SU-DHL-6 (cell line): ENCODE data around the gene SUGCT.

Experiments used
- H2AFZ ChIP-seq: fragments of 200-600 bp; sonication (generic); 2 replicates; pipeline ENCODE4 v1.6.1; 2014; ENCODE audit warnings: low read depth, mild to moderate bottlenecking, moderate library complexity, mixed read lengths, antibody characterized with exemption, low read length; ENCODE audit not compliant: severe bottlenecking
- H3F3A ChIP-seq: fragments of 200-600 bp; shearing (Covaris generic); 2 replicates; pipeline ENCODE4 v1.6.0; 2016; ENCODE audit warnings: antibody characterized with exemption, mild to moderate bottlenecking; ENCODE audit not compliant: insufficient read depth
- H3K27ac ChIP-seq: fragments of 200-600 bp; sonication (generic); 2 replicates; pipeline ENCODE4 v1.5.1; 2016; ENCODE audit warnings: low read depth, mild to moderate bottlenecking, low read length, moderate library complexity, mixed read lengths
- H3K27me3 ChIP-seq: fragments of 200-600 bp; sonication (generic), shearing (Covaris generic); 2 replicates; pipeline ENCODE4 v1.6.0; 2014; ENCODE audit warnings: mild to moderate bottlenecking, low read length
- H3K36me3 ChIP-seq: fragments of 200-600 bp; sonication (generic); 2 replicates; pipeline ENCODE4 v1.6.1; 2014; ENCODE audit warnings: mild to moderate bottlenecking, low read length, mixed read lengths
- H3K4me2 ChIP-seq: fragments of 300-600, 200-600 bp; shearing (Covaris generic), sonication (generic); 2 replicates; pipeline ENCODE4 v1.6.0; 2014; ENCODE audit warnings: low read length, low read depth, mild to moderate bottlenecking; ENCODE audit not compliant: poor library complexity, severe bottlenecking
- H3K4me3 ChIP-seq: fragments of 200-600 bp; sonication (generic); 2 replicates; pipeline ENCODE4 v1.5.1; 2014; ENCODE audit warnings: antibody characterized with exemption, low read length, mild to moderate bottlenecking, mixed read lengths; ENCODE audit not compliant: insufficient read depth, poor library complexity, severe bottlenecking
- H3K79me2 ChIP-seq: fragments of 200-600 bp; sonication (generic); 2 replicates; pipeline ENCODE4 v1.6.1; 2014; ENCODE audit warnings: mild to moderate bottlenecking, low read length, moderate library complexity; ENCODE audit not compliant: insufficient read depth
- H3K9ac ChIP-seq: fragments of 200-600 bp; sonication (generic); 2 replicates; pipeline ENCODE4 v1.7.0; 2014; ENCODE audit warnings: mild to moderate bottlenecking, low read length
- H3K9me2 ChIP-seq: fragments of 200-600 bp; sonication (generic); replicated peaks from 2 replicates; pipeline ENCODE4 v1.6.1; 2014; ENCODE audit warnings: low read length; ENCODE audit not compliant: insufficient read depth
- H3K9me3 ChIP-seq: fragments of 200-600 bp; sonication (generic); 2 replicates; pipeline ENCODE4 v1.6.1; 2014; ENCODE audit warnings: low read length, mixed read lengths; ENCODE audit not compliant: insufficient read depth
- H4K20me1 ChIP-seq: fragments of 200-600 bp; sonication (generic); 2 replicates; pipeline ENCODE4 v1.6.1; 2014; ENCODE audit warnings: low read depth, mild to moderate bottlenecking, antibody characterized with exemption, low read length, moderate library complexity, mixed read lengths
- CTCF ChIP-seq: fragments of 200-600 bp; sonication (generic); IDR thresholded peaks from one replicate; pipeline ENCODE4 v1.5.1; 2017; ENCODE audit warnings: antibody characterized with exemption, mild to moderate bottlenecking, low read length, moderate library complexity; ENCODE audit not compliant: insufficient read depth, poor library complexity, severe bottlenecking
- EZH2phosphoT487 ChIP-seq: fragments of 200-600 bp; sonication (generic), shearing (Covaris generic); conservative IDR thresholded peaks from 2 replicates; pipeline ENCODE4 v1.6.1; 2018; ENCODE audit warnings: mild to moderate bottlenecking, antibody characterized with exemption, low read length, moderate library complexity, mixed read lengths

Gene SUGCT

DNA sequence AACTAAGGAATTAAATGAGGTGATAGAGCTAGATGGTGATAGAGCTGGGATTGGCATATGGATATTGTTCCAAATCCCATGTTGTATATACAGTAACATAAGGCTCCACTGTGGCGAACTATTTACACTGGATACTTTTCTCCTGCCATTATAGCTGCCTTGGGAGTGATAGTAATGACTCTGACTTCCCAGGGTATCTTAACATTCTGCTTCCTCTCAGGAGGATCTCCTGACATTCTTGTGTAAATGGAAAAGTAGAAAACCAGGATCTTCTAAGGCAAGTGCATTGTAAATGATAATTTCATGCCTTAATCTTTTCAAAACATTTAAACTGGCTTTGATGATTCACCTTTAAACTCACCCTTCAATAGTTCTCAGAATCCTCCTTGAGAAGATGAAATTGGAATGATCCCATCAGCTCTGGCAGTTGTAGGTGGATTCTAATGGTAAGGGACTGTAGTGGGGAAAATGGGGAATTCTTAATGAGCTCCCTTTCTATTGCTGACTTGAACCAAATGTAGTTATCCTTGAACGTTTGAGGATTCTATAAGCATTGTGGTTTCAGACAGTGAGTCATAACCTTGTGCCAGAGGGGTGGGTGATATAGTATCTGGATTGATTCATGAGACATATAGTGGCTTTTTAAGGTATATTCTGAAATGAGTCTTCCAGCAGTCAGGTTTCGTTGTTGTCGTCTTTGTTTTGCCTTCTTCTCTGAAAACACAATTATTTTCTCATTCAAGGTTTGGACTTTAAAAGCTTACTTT lies 450.0 kb downstream of the SUGCT start:
- Histone ChIP-seq H3F3A (no peaks in the 10 kb centered on the region), H3K9me3 (no peaks in the 10 kb centered on the region), H2AFZ (no peak overlapping the region), H3K4me3 (no peak overlapping the region), H3K9me2 (no peaks in the 10 kb centered on the region), H3K4me2 (no peak overlapping the region), H3K9ac (no peak overlapping the region), H3K27me3 (no peaks in the 10 kb centered on the region), H3K27ac (no peak overlapping the region), H3K36me3 (no peaks in the 10 kb centered on the region), H4K20me1 (no peaks in the 10 kb centered on the region), H3K79me2 (no peaks in the 10 kb centered on the region)
- TF ChIP-seq EZH2phosphoT487 = no peak
- no peak for TF ChIP-seq CTCF

GRCh38 chr7:40586197-40586596 lies 451.4 kb downstream of the SUGCT start:
- Histone ChIP-seq H3K27me3 (no peaks in the 10 kb centered on the region), H3K4me2 (no peak overlapping the region), H3K27ac (no peak overlapping the region), H3K9ac (no peak overlapping the region), H3K9me3 (no peaks in the 10 kb centered on the region), H3K79me2 (no peaks in the 10 kb centered on the region), H4K20me1 (no peaks in the 10 kb centered on the region), H3K36me3 (no peaks in the 10 kb centered on the region), H3K4me3 (no peak overlapping the region), H2AFZ (no peak overlapping the region), H3F3A (no peaks in the 10 kb centered on the region), H3K9me2 (no peaks in the 10 kb centered on the region)
- TF ChIP-seq EZH2phosphoT487 (no peak), CTCF (no peak)

- H3K36me3 ChIP-seq = no peaks in the 10 kb centered on the region
- no peak for TF ChIP-seq EZH2phosphoT487
- TF ChIP-seq CTCF = no peak
- H3K79me2 ChIP-seq = no peaks in the 10 kb centered on the region
- no peak overlapping the region for H3K4me2 ChIP-seq
- H3K27ac ChIP-seq = no peak overlapping the region
- no peaks in the 10 kb centered on the region for H3K27me3 ChIP-seq
- no peaks in the 10 kb centered on the region for H4K20me1 ChIP-seq
- no peaks in the 10 kb centered on the region for H3K9me2 ChIP-seq
- no peak overlapping the region for H3K9ac ChIP-seq
- no peaks in the 10 kb centered on the region for H3K9me3 ChIP-seq
- H3K4me3 ChIP-seq = no peak overlapping the region
- no peak overlapping the region for H2AFZ ChIP-seq
- no peaks in the 10 kb centered on the region for H3F3A ChIP-seq
These were observed 452.6 kb downstream of the SUGCT start for GRCh38 chr7:40587419-40587818.
